ENCODE results near the gene KLHDC4.
"Not testable (repeated sequence)": the region's sequence is repeated elsewhere in the genome, so short reads cannot be mapped to it uniquely, and the experiment has no call there.

KLHDC4 gene

GRCh38 chr16:87787451-87788091, 21.8 kb upstream of the KLHDC4 start:
- not testable (repeated sequence) for DNase-seq

GRCh38 chr16:87784812-87785211, 19.0 kb upstream of the KLHDC4 start:
- no peak for DNase-seq

- peak in 1 of 3 experiments; percentile 1 for DNase-seq
These were observed 16.2 kb upstream of the KLHDC4 start for GRCh38 chr16:87782033-87782432.

- DNase-seq, result peak in 2 of 3 experiments; percentile 81 to 87
These were observed 14.7 kb upstream of the KLHDC4 start for GRCh38 chr16:87780385-87780989.

- DNase-seq, result peak; percentile 82 to 96 (median 91)
These were observed 13.2 kb upstream of the KLHDC4 start for GRCh38 chr16:87778830-87779579.

GRCh38 chr16:87778476-87778829, 12.7 kb upstream of the KLHDC4 start:
- peak in 1 of 3 experiments; percentile 30 for DNase-seq

- DNase-seq, result not testable (repeated sequence)
These were observed 8.1 kb upstream of the KLHDC4 start for GRCh38 chr16:87773836-87774235.

- DNase-seq, result not testable (repeated sequence)
These were observed 1.7 kb upstream of the KLHDC4 start for GRCh38 chr16:87767456-87767855.

GRCh38 chr16:87766485-87766797, 655 bp upstream of the KLHDC4 start:
- no peak for DNase-seq

- peak in 1 of 3 experiments; percentile 64 for DNase-seq
These were observed 362 bp downstream of the KLHDC4 start for GRCh38 chr16:87765473-87765775.

- no peak for DNase-seq
These were observed 950 bp downstream of the KLHDC4 start for GRCh38 chr16:87764600-87765472.

GRCh38 chr16:87762620-87763019, 3.2 kb downstream of the KLHDC4 start:
- no peak for DNase-seq

GRCh38 chr16:87762071-87762571, 3.7 kb downstream of the KLHDC4 start:
- peak in 1 of 3 experiments; percentile 75 for DNase-seq

- no peak for DNase-seq
These were observed 4.7 kb downstream of the KLHDC4 start for GRCh38 chr16:87761060-87761459.

GRCh38 chr16:87757841-87758426, 7.9 kb downstream of the KLHDC4 start:
- DNase-seq, result no peak

- DNase-seq, result no peak
These were observed 11.3 kb downstream of the KLHDC4 start for GRCh38 chr16:87754535-87754934.

- DNase-seq, result no peak
These were observed 18.0 kb downstream of the KLHDC4 start for GRCh38 chr16:87747626-87748414.

- DNase-seq, result no peak
These were observed 19.6 kb downstream of the KLHDC4 start for GRCh38 chr16:87746178-87746577.

- DNase-seq, result no peak
These were observed 20.9 kb downstream of the KLHDC4 start for GRCh38 chr16:87744750-87745514.

GRCh38 chr16:87742781-87743490, 22.9 kb downstream of the KLHDC4 start:
- peak in 1 of 3 experiments; percentile 23 for DNase-seq
